ENCODE results near the gene ADPGK.

DNA sequence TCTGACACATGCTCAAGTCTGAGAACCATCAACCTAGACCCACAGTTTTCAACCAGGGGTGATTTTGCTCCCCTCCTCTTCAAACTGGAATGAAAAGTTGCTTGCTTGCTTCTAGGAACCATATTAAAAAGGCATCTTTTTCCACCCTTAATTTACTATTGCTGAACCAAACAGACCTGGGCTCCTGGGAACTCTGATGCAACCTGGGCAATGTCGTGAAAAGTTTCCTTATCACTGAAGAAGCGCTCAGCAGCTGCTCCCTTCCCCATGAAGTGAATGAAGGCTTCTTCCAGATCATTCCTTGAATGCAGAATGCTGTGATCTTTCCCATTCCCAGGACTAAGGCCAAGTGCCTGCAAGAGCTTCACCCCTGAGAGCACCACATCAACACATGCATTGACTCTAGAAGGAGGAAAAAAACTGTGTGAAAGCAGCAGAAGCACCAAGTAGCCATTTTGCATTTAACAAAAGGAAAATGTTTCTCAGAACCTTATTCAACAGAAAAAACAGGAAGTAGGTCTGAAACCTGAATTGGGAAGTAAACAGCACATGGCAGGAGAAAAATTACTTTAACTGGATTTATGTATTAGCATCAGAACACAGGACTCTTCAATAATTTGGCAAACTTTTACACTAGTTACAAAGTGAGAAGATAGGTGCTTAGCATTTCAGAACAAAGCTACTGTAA is 8.7 kb downstream of the ADPGK start:
- TF ChIP-seq EP300 (IDR thresholded peaks at IDR 0.05; ENCODE audit: low read depth), result no peak
- no peak for TF ChIP-seq POLR2A (IDR thresholded peaks at IDR 0.05)

All from transverse colon (tissue), 1 donor.